Nephron progenitor cell (in vitro differentiated cells): ENCODE data around the gene ARMH3.

ENCODE experiments used
- DNase-seq: peaks from one replicate; pipeline ENCODE4 v3.0.0; 2021
- H3K27ac Mint-ChIP-seq: 2 replicates; pipeline ENCODE4 v1.8.0; 2021; ENCODE audit warnings: mild to moderate bottlenecking, moderate library complexity, mixed read lengths
- H3K27me3 Mint-ChIP-seq: 2 replicates; pipeline ENCODE4 v1.8.0; 2021; ENCODE audit warnings: mild to moderate bottlenecking, low read depth, mixed read lengths; ENCODE audit not compliant: poor library complexity
- H3K36me3 Mint-ChIP-seq: 2 replicates; pipeline ENCODE4 v1.8.0; 2021; ENCODE audit warnings: low read depth, mixed read lengths
- H3K4me1 Mint-ChIP-seq: 2 replicates; pipeline ENCODE4 v1.8.0; 2021; ENCODE audit warnings: mixed read lengths
- H3K4me3 Mint-ChIP-seq: 2 replicates; pipeline ENCODE4 v1.8.0; 2021; ENCODE audit warnings: mild to moderate bottlenecking, moderate library complexity, mixed read lengths
- H3K9me3 Mint-ChIP-seq: 2 replicates; pipeline ENCODE4 v1.8.0; 2021; ENCODE audit warnings: mild to moderate bottlenecking, moderate library complexity, mixed read lengths
- CTCF ChIP-seq: fragments of 200-600 bp; sonication (generic); IDR thresholded peaks from 2 replicates; pipeline ENCODE4 v1.5.0; 2021; ENCODE audit warnings: antibody characterized with exemption

ARMH3 gene

GRCh38 chr10:101960879-101961395 lies 95.0 kb downstream of the ARMH3 start:
- Mint-ChIP-seq H3K4me1 (peaks cover 51% of the 10 kb centered on the region), H3K4me3 (no peak overlapping the region), H3K36me3 (peaks cover 21% of the 10 kb centered on the region), H3K27ac (peak overlapping the region; percentile 42), H3K9me3 (no peaks in the 10 kb centered on the region), H3K27me3 (no peaks in the 10 kb centered on the region)
- TF ChIP-seq CTCF: no peak
- DNase-seq: no peak

DNA sequence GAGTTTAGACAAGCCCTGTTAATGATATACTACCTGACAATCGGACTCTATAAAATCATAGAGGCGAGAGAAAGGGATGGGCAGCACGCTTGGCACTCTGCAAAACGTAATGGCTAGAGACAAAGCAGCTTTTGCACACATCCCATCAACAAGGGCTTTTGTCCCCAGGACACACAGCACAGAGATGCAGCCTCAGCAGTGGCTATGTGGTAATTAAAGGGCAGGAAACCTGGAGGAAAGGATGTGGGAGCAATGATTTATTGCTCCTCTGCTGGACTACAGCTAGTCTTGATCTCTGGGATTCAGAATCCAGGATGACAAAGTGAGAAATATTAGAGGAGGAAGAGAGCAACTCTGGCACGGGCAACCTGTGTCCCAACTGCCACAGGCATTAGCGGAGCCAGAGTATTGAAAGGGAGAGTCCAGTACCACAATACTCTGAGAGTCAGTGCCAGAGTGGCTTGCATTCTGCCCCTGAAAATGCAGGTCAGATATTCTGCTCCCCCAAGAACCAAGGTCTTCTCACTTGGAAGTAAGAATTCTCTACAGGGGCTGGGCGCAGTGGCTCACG lies 96.5 kb downstream of the ARMH3 start:
- H3K36me3 Mint-ChIP-seq: peaks cover 27% of the 10 kb centered on the region
- no peaks in the 10 kb centered on the region for H3K9me3 Mint-ChIP-seq
- peaks cover 40% of the 10 kb centered on the region for H3K4me1 Mint-ChIP-seq
- DNase-seq: peak; percentile 3
- H3K27ac Mint-ChIP-seq: peak overlapping the region; percentile 71
- no peak for TF ChIP-seq CTCF
- H3K27me3 Mint-ChIP-seq: no peaks in the 10 kb centered on the region
- no peak overlapping the region for H3K4me3 Mint-ChIP-seq

GRCh38 chr10:101958691-101959090 lies 97.3 kb downstream of the ARMH3 start:
- no peak overlapping the region for H3K4me3 Mint-ChIP-seq
- DNase-seq: no peak
- TF ChIP-seq CTCF: no peak
- H3K36me3 Mint-ChIP-seq: peaks cover 29% of the 10 kb centered on the region
- H3K27ac Mint-ChIP-seq: peak overlapping the region; percentile 73
- H3K4me1 Mint-ChIP-seq: peaks cover 40% of the 10 kb centered on the region
- no peaks in the 10 kb centered on the region for H3K27me3 Mint-ChIP-seq
- H3K9me3 Mint-ChIP-seq: no peaks in the 10 kb centered on the region

GRCh38 chr10:101956898-101957297 lies 99.1 kb downstream of the ARMH3 start:
- Mint-ChIP-seq H3K27me3 (no peaks in the 10 kb centered on the region), H3K4me1 (peaks cover 34% of the 10 kb centered on the region), H3K4me3 (no peak overlapping the region), H3K9me3 (peaks cover 5% of the 10 kb centered on the region), H3K36me3 (peaks cover 47% of the 10 kb centered on the region), H3K27ac (no peak overlapping the region)
- TF ChIP-seq CTCF: no peak
- no peak for DNase-seq

DNA sequence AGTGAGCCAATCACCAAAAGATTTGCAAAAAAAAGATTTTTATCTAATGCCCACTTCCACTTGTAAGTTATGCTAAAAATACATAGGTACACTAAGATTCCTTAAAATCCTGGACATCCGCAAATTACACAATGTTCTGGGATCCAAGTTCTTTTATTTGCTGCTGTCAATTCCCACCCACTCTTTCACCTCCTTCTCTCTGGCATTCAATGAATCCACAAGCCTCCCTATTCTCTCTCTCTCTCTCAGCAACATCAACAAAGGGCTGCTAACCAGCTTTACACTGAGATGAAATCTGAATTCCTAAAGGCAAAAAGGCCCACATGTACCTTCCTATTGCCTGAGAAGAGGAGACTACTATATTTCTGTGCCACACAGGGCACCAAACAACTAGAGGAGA lies 99.9 kb downstream of the ARMH3 start:
- Mint-ChIP-seq H3K36me3 (peaks cover 54% of the 10 kb centered on the region), H3K27ac (no peak overlapping the region), H3K4me3 (no peak overlapping the region), H3K9me3 (peaks cover 5% of the 10 kb centered on the region), H3K27me3 (no peaks in the 10 kb centered on the region), H3K4me1 (peaks cover 26% of the 10 kb centered on the region)
- TF ChIP-seq CTCF: no peak
- no peak for DNase-seq

GRCh38 chr10:101952191-101952590 lies 103.8 kb downstream of the ARMH3 start:
- peaks cover 89% of the 10 kb centered on the region for H3K36me3 Mint-ChIP-seq

More at GRCh38 chr10:101952191-101952590, 103.8 kb downstream of the ARMH3 start:
- H3K9me3 Mint-ChIP-seq: peaks cover 31% of the 10 kb centered on the region
- no peaks in the 10 kb centered on the region for H3K27me3 Mint-ChIP-seq
- no peak overlapping the region for H3K4me3 Mint-ChIP-seq
- no peak for DNase-seq
- H3K27ac Mint-ChIP-seq: no peak overlapping the region
- no peak for TF ChIP-seq CTCF
- H3K4me1 Mint-ChIP-seq: no peaks in the 10 kb centered on the region
